ENCODE data around the gene DAB1.
"Not testable (repeated sequence)": the region's sequence is repeated elsewhere in the genome, so short reads cannot be mapped to it uniquely, and the experiment has no call there.

The DAB1 gene

DNA sequence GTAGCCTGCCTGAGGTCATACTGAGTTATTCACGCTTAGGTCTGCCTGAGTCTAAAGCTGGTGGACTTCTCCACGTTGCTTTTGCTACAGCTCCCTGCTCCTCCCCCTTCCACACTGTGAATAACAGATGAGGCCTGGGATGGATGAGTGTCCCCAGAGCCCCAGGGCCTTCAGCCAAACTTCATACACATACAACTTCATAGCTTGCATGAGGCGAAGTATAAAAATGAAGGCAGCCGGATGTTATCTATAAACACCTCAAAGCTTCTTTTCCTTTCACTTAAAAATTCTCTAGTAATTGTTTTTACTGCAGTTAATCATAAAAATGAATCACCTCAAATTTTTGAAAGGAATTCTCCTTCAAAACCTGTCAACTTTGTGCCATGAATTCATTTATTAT lies 70.2 kb downstream of the DAB1 start:
- no peak for DNase-seq

DNA sequence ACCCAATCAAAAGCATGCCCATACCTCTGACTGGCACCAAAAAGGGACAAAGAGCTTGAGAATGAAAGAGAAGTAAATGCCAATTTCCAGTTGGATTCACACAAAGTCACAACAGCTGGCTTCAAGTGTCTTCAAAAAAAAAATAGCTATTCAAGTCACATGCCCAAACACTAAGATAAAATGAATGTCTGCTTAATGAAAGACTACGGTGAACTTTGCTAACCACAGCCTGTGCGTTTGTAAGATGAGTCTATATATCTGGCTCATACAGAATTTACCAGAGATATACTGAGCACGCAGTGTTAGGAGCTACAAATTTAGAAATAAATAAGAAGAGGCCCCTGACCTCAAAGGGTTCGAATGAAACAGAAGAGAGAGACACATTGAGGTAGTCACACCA lies 73.2 kb downstream of the DAB1 start:
- DNase-seq = no peak

DNA sequence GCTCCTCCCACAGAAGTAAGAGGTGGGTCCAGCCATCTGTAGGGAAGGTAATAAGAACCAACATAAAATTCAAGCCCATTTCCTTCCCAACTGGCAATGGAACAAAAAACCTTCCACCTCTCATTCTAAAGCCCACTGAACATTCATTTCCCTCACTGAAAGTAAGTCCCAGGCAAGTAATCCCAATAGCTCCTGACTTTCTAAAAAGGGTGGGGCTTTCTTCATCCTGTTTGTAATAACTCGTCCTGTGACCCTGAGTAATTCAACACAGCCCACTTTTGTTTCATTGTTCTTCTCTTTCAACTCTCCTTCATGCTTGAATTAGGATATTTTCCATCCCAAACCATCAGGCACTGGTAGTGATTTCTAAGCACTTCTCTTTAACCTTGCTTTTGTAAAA lies 74.9 kb downstream of the DAB1 start:
- no peak for DNase-seq

- no peak for DNase-seq
These were observed 77.9 kb downstream of the DAB1 start for GRCh38 chr1:57345916-57346315.

DNA sequence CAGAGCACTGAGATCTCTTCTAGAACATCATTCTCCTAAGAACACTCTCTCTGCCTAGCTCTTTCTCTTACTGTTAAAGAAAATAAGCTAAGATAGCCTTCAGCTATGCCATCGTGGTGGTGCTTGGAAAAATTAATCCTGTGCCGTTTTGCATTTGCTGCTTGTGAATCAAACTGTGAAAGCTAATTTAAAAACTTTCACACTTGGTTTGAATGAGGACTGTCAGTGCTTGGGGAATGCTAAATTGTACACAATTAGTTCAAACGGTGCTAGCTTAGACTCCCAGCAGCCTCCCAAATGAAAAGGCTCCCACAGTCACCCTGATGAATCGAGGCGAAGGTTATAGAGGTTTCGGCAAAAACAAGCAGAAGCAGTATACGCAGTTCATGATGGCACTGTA lies 79.6 kb downstream of the DAB1 start:
- no peak for DNase-seq

DNA sequence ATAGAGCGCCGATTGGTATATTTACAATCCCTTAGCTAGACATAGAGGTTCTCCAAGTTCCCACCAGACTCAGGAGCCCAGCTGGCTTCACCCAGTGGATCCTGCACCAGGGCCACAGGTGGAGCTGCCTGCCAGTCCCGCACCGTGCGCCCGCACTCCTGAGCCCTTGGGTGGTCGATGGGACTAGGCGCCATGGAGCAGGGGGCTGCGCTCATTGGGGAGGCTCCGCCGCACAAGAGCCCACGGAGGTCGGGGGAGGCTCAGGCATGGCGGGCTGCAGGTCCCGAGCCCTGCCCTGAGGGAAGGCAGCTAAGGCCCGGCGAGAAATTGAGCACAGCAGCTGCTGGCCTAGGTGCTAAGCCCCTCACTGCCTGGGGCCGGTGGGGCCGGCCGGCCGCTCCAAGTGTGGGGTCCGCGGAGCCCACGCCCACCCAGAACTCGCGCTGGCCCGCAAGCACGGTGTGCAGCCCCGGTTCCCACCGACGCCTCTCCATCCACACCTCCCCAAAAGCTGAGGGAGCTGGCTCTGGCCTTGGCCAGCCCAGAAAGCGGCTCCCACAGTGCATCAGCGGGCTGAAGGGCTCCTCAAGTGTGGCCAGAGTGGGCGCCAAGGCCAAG lies 80.5 kb downstream of the DAB1 start:
- DNase-seq = not testable (repeated sequence)

DNA sequence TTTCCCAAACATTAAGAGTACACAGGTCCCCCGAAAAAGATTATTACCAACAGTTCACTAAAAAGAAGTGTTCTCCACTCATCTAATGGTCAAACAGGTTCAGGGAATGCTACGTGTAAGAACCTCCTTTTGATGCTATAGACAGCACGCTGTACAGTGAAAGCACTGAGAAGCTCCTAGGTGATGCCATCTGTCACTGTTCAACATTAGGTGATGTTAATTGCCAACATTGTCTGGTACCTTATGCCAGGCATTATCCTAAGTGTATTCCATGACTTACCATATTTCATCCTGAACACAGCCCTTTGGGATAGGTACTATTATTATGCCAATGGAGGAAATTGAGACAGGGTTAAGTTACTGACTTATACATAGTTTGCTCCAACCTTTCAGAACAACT lies 82.1 kb downstream of the DAB1 start:
- no peak for DNase-seq

DNA sequence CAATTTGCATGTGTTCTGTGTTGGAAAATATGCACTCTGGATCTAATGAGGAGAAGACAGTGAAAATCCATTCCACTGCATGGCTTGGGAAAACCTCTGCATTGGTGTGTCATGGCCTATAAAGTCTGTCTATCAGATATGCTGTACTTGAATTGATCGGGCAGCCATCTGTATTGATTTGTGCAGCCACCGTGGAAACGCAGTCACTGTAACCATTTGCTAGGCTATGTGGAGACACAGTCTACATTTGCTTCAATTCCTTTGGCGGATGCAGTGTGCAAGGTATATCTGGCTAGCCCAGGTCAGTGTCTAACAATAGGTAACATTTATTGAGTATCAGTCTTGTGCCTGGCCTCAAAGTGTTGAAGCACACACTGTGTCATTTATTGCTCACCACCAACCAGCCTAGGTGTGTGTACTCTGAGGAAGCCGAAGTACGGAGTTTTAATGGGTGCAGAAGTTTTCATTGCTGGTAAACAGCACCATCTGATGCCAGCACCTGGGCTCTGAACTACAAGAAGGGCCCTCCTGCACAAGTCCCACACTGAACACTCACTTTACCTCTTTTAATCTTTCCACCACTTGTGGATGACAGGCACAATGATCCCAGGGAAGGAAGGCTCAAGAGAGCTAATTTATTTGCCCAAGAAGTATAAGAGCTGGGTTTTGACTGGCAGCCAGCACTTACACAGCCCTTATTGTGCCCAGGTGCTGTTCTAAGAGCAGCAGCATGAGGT lies 83.4 kb downstream of the DAB1 start:
- no peak for DNase-seq

- no peak for DNase-seq
These were observed 86.2 kb downstream of the DAB1 start for GRCh38 chr1:57337623-57338022.

DNA sequence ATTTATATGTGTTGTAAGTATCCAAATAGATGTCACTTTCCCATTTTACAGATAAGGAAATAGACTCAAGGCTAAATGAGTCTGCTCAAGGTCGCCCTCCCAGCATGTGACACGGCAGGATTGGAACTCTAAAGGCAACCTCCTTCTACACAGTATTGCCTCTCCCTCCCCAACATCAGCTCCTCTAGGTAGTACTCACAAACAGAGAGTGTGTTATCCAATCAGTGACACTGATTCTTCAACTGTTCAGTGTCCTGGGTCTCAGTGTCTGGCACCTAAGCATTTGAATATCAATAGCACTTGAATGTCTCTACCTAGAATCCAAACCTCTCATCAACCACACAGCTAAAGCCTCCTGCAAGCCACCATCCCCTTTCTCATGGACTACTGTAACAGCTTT lies 87.1 kb downstream of the DAB1 start:
- DNase-seq = no peak

DNA sequence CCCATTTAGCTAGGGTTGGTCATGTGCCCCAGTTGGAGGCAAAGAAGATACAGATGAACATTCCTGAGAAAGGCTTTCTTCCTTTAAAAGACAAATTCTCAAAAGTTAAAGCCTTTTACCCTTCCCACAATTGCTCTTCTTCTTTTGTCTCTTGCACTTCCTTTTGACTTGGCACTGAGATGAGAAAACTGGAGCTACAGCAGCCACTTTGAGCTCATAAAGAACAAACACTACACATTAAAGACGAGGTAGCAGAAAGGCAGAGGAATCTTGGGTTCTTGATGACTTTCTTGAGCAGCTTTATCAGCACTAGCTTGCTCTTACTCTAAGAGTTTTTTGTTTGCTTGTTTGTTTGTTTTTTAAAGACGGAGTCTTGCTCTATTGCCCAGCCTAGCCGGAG lies 92.2 kb downstream of the DAB1 start:
- no peak for DNase-seq

DNA sequence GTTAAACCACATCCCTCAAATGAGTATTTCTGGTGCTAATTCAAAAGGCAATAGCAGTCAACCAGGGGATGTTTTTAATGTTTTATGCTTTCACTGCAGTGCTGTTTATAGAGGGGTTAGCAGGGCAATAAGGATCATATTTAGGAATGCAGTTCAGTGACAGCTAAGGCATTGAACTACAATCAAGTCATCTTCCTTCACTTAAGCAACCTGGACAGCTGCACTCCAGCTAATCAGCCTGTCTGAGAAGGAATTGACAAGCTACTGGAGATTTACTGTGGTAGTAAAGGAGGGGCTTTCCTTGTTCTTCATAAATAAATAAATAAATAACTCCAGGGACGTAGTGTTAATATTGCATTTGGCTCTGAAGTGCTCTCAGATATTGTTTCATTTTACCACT lies 93.9 kb downstream of the DAB1 start:
- DNase-seq = no peak

DNA sequence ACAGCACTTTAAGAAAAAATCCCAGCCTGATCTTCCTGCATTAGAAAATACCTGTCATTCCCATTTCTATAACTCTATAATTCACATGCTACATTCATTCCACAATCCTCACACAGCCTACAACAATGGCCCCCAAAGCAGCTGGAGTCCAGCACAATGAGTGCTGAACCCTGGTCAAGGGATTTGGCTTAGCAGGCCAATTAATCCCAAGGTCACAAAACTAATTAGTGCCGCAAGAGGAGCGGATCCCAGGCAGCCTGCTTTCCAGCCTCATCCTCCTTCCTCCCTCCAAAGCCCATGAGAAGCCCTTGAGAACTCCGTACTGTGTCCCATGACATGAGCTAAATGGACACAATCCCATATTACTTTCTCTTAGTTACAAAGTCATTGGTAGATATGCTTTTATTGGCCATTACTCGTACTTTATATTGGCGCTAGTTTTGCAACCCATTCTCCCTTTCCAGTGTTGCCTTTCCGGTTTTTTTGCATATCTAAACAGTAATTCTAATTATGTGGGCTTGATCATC lies 94.8 kb downstream of the DAB1 start:
- no peak for DNase-seq

- no peak for DNase-seq
These were observed 95.9 kb downstream of the DAB1 start for GRCh38 chr1:57327946-57328345.

- no peak for DNase-seq
These were observed 96.5 kb downstream of the DAB1 start for GRCh38 chr1:57327336-57327735.

DNA sequence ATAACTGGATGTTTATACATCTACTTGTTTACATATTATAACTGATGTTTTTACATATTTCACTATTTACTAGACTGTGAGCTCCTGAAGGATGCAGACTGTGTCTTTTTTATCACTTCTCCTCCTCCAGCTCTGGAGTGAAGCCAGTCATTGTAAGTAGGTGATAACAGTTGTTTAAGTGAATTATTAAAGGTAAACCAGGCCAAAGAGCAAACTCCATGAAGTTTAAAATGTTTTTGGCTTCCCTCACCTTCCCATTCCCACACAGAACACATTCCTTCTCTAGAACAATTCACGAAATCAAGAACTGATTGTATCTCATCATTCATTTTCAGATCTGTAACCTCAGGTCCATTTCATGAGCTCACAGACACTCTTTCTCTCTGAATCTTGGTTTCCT lies 98.3 kb downstream of the DAB1 start:
- DNase-seq = no peak

- no peak for DNase-seq
These were observed 98.7 kb downstream of the DAB1 start for GRCh38 chr1:57325117-57325516.

DNA sequence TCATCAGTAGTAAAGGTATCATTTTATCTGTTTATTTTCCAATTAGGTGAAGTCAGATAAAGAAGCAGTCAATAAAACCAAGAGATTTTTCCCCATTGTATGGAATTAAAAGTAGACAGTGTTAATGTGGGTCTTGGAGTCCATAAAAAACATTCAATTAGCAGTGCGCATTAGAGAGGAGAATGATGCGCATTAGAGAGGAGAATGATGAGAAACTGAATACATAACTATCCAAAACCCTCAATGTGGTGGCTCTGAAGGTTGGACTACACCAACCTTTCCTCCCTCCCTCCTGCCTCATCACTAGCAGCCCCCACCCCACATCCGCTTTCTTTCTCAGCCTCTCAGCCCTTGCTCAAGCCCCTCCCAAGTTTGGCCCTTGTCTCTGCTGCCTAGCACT lies 99.5 kb downstream of the DAB1 start:
- DNase-seq = no peak

DNA sequence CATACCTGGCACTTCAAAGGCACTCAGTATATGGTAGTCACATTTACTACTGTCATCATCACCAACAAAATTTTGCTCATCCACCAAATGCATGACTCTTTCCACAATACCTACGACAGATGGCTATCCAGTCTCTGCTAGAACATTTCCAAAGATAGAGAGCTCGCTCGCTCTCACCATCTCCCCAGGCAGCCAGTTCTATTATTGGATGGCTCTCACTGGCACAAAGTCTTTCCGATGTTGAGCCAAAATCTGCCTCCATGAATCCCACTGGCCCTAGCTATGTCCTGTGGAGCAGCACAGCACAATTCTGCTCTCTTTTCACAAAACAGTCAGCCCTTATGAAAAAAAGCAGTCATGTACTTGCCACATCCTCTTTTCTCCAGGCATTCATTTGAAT lies 102.1 kb downstream of the DAB1 start:
- DNase-seq = no peak

- DNase-seq = no peak
These were observed 104.1 kb downstream of the DAB1 start for GRCh38 chr1:57319791-57320190.

DNA sequence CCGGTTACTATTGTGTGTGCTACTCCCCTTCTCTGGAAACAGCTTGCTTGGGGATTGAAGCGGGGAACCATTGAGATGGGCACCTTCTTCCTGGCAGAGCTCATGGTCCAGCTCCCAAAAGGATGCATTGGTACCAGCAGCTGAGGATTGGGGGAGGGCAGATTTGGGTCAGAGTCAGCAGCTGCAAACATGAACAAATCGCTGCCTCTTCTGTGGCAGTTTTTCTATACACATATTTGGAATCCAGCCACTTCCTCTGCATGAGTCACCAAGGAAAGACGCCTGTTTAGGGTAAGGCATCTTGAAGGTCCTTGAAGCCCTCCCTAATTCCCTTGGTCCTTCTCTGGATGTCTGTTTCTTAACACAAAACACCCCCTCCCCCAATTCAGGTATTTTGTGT lies 104.7 kb downstream of the DAB1 start:
- DNase-seq = no peak

- DNase-seq = no peak
These were observed 107.0 kb downstream of the DAB1 start for GRCh38 chr1:57316861-57317260.

DNA sequence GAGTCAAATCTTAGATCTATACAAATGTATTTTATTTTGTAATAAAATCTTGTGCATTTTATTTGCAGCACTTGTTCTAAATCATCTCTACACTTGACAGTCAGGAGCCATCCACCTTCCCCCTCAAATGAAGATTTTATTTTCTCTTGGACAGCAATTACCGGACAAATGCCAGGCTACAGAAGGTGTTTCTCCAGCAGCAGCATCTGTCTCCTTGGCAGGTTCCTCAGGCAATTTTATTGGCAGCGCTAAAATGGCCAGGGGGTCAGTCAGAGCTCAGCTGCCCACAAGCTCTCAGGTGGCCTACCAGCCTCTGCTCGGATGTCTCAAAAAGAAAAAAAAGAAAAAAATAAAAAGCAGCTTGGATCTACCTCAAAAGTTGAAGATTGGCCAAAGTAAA lies 107.6 kb downstream of the DAB1 start:
- DNase-seq = no peak

- DNase-seq = no peak
These were observed 111.0 kb downstream of the DAB1 start for GRCh38 chr1:57312869-57313268.

- DNase-seq = no peak
These were observed 112.4 kb downstream of the DAB1 start for GRCh38 chr1:57311411-57311810.

Data from CD4-positive, alpha-beta T cell treated with Interleukin-10 for 1 hour (primary cell).